HCT116 (cell line): Measurements from ENCODE around the gene PSMD5. TPM values are rescaled to one million over a fixed set of nuclear protein-coding genes. Genes with fewer than 3 reads are reported as not detected.
A peak's percentile ranks its signal among the peaks of the same experiment; 100 is the strongest.

Experiments
- ATAC-seq: fragments of 200-7000 bp; cut with Tn5 transposase; 2 replicates; pipeline ENCODE4 v1.9.1; 2020; ENCODE audit warnings: mild to moderate bottlenecking, moderate library complexity
- BruUV-seq: library from RNA; stranded (reverse); fragments of 400-500 nt; replicated peaks from 2 replicates; lab custom pipeline; 2021; lab: Mats Ljungman, UMichigan
- CTCF ChIA-PET: fragments of 300-600 bp; sonication (Branson Sonifier 250); formaldehyde crosslinking; loops from one replicate; lab custom pipeline; 2021; ENCODE audit warnings: antibody characterized with exemption; lab: Charles Lee
- POLR2A ChIA-PET: fragments of 300-600, 350-600 bp; sonication (Branson Sonifier 250); formaldehyde crosslinking; loops from one replicate; lab custom pipeline; 2021; ENCODE audit warnings: antibody characterized with exemption; lab: Charles Lee
- RAD21 ChIA-PET, 2 experiments: fragments of 300-600 bp; sonication (Branson Sonifier 250); formaldehyde crosslinking; loops; one replicate each; lab custom pipeline; 2023; ENCODE audit warnings: low total read pairs in 2 of 2; ENCODE audit not compliant: uncharacterized antibody in 2 of 2, unreplicated experiment in 2 of 2, low non-redundant PET in 1 of 2; lab: Charles Lee
- DNase-seq: peaks from one replicate; pipeline ENCODE4 v3.0.0-alpha.2; 2010; ENCODE audit warnings: low read depth, low spot score
- H2AFZ ChIP-seq: fragments of 200-600 bp; shearing (Covaris generic), sonication (generic); 2 replicates; pipeline ENCODE4 v1.6.1; 2017; ENCODE audit warnings: low read depth, mixed run types, mixed read lengths, antibody characterized with exemption, low read length; ENCODE audit not compliant: poor library complexity, severe bottlenecking
- H3K27ac ChIP-seq: 2 replicates; pipeline ENCODE4 v1.5.1; 2012; ENCODE audit warnings: low read depth, low read length
- H3K27me3 ChIP-seq: fragments of 200-600 bp; sonication (generic); 2 replicates; pipeline ENCODE4 v1.6.1; 2016; ENCODE audit warnings: mixed run types, low read length, mixed read lengths; ENCODE audit not compliant: insufficient read depth
- H3K36me3 ChIP-seq, 2 experiments: fragments of 200-500 bp in 1 of 2; fragments of 200-600 bp in 1 of 2; sonication (Bioruptor generic) in 1 of 2; sonication (generic) in 1 of 2; 2 replicates each; pipeline versions ENCODE4 v1.5.1 to v1.6.1; 2014 to 2016; ENCODE audit warnings: low read length in 2 of 2, inconsistent platforms in 1 of 2, mixed read lengths in 1 of 2, mixed run types in 1 of 2; ENCODE audit not compliant: insufficient read depth in 2 of 2, control insufficient read depth in 1 of 2
- H3K4me1 ChIP-seq, 2 experiments: fragments of 200-600 bp in 1 of 2; sonication (generic) in 1 of 2; 2 replicates each; pipeline versions ENCODE4 v1.5.1 to v1.6.1; 2012 to 2017; ENCODE audit warnings: low read length in 2 of 2, inconsistent platforms in 1 of 2, mild to moderate bottlenecking in 1 of 2, mixed read lengths in 1 of 2, mixed run types in 1 of 2, moderate library complexity in 1 of 2; ENCODE audit not compliant: insufficient read depth in 2 of 2, control insufficient read depth in 1 of 2
- H3K4me2 ChIP-seq: fragments of 200-600 bp; sonication (generic); 2 replicates; pipeline ENCODE4 v1.6.1; 2017; ENCODE audit warnings: mixed run types, low read length, mixed read lengths
- H3K4me3 ChIP-seq, 2 experiments: fragments of 200-600 bp in 1 of 2; sonication (generic) in 1 of 2; replicated peaks in 1 of 2; 2 replicates each; pipeline ENCODE4 v1.5.1; 2011 to 2016; ENCODE audit warnings: low read length in 2 of 2, control low read depth in 1 of 2, low read depth in 1 of 2, mild to moderate bottlenecking in 1 of 2, mixed read lengths in 1 of 2, mixed run types in 1 of 2
- H3K79me2 ChIP-seq: fragments of 200-600 bp; sonication (generic); 2 replicates; pipeline ENCODE4 v1.6.1; 2017; ENCODE audit warnings: mild to moderate bottlenecking, mixed run types, low read length, moderate library complexity, mixed read lengths; ENCODE audit not compliant: insufficient read depth
- H3K9ac ChIP-seq: fragments of 200-600 bp; sonication (generic); 2 replicates; pipeline ENCODE4 v1.6.1; 2016; ENCODE audit warnings: low read length, mixed read lengths
- H3K9me2 ChIP-seq: fragments of 200-600 bp; sonication (generic), shearing (Covaris generic); 2 replicates; pipeline ENCODE4 v1.6.1; 2017; ENCODE audit warnings: mixed run types, mild to moderate bottlenecking, moderate library complexity; ENCODE audit not compliant: insufficient read depth
- H3K9me3 ChIP-seq, 2 experiments: fragments of 200-500 bp in 1 of 2; fragments of 200-600 bp in 1 of 2; sonication (Bioruptor generic) in 1 of 2; sonication (generic) in 1 of 2; 2 replicates each; pipeline ENCODE4 v1.6.1; 2014 to 2017; ENCODE audit warnings: low read length in 2 of 2, mixed read lengths in 2 of 2, inconsistent platforms in 1 of 2, low read depth in 1 of 2, mild to moderate bottlenecking in 1 of 2, mixed run types in 1 of 2, moderate library complexity in 1 of 2; ENCODE audit not compliant: control insufficient read depth in 1 of 2, insufficient read depth in 1 of 2
- H4K20me1 ChIP-seq: fragments of 200-600 bp; sonication (generic), shearing (Covaris generic); 2 replicates; pipeline ENCODE4 v1.6.1; 2017; ENCODE audit warnings: mixed run types, mild to moderate bottlenecking, moderate library complexity; ENCODE audit not compliant: insufficient read depth
- CBX3 ChIP-seq: IDR thresholded peaks from 2 replicates; pipeline ENCODE4 v1.6.1; 2012; ENCODE audit warnings: low read depth
- CEBPB ChIP-seq: IDR thresholded peaks from 2 replicates; pipeline ENCODE4 v1.6.1; 2012; ENCODE audit warnings: low read depth
- EGR1 ChIP-seq: IDR thresholded peaks from 2 replicates; pipeline ENCODE4 v1.6.1; 2012; ENCODE audit warnings: low read depth
- ELF1 ChIP-seq: IDR thresholded peaks from 2 replicates; pipeline ENCODE4 v1.6.1; 2012; ENCODE audit warnings: low read depth, borderline replicate concordance
- EZH2 ChIP-seq: fragments of 200-600 bp; sonication (generic); IDR thresholded peaks from 2 replicates; pipeline ENCODE4 v1.6.1; 2017; ENCODE audit warnings: antibody characterized with exemption, mixed run types
- EZH2phosphoT487 ChIP-seq: fragments of 200-600 bp; IDR thresholded peaks from 2 replicates; pipeline ENCODE4 v1.6.1; 2018; ENCODE audit warnings: antibody characterized with exemption, borderline replicate concordance
- FOSL1 ChIP-seq: IDR thresholded peaks from 2 replicates; pipeline ENCODE4 v1.6.1; 2012; ENCODE audit warnings: low read depth
- JUND ChIP-seq: IDR thresholded peaks from 2 replicates; pipeline ENCODE4 v1.6.1; 2012
- POLR2AphosphoS5 ChIP-seq: IDR thresholded peaks from 2 replicates; pipeline ENCODE4 v1.6.1; 2011; ENCODE audit warnings: mild to moderate bottlenecking, low read depth, low read length, moderate library complexity
- RAD21 ChIP-seq: IDR thresholded peaks from 2 replicates; pipeline ENCODE4 v1.6.1; 2012; ENCODE audit warnings: low read depth, mild to moderate bottlenecking
- SIN3A ChIP-seq: IDR thresholded peaks from 2 replicates; pipeline ENCODE4 v1.6.1; 2012; ENCODE audit warnings: low read depth
- SP1 ChIP-seq: IDR thresholded peaks from 2 replicates; pipeline ENCODE4 v1.6.1; 2012; ENCODE audit warnings: low read depth
- SRF ChIP-seq: IDR thresholded peaks from 2 replicates; pipeline ENCODE4 v1.6.1; 2012; ENCODE audit warnings: low read depth
- TCF7L2 ChIP-seq: IDR thresholded peaks from 2 replicates; pipeline ENCODE4 v1.7.0; 2011; ENCODE audit warnings: borderline replicate concordance, inconsistent platforms; ENCODE audit not compliant: insufficient read depth, insufficient read length; ENCODE audit errors: extremely low read depth
- YY1 ChIP-seq: IDR thresholded peaks from 2 replicates; pipeline ENCODE4 v1.6.1; 2011; ENCODE audit warnings: low read length, low read depth, moderate library complexity, mild to moderate bottlenecking; ENCODE audit not compliant: insufficient replicate concordance; ENCODE audit errors: extremely low read depth
- intact Hi-C: fragments of 100-400 bp; cut with micrococcal nuclease; formaldehyde crosslinking; loops from 2 replicates; pipeline ENCODE4 v1.10.0; 2022
- total RNA-seq: library from RNA; stranded (reverse); gene quantifications from one replicate; pipeline ENCODE4 v1.2.1, GENCODE V29; 2021; ENCODE audit not compliant: unreplicated experiment
- TF ChIP-seq, protein P1 (sequence below): IDR thresholded peaks from 2 replicates; pipeline ENCODE4 v1.6.1; 2012
- TF ChIP-seq, protein P2 (sequence below): IDR thresholded peaks from 2 replicates; pipeline ENCODE4 v1.6.1; 2011; ENCODE audit warnings: mild to moderate bottlenecking, low read length, moderate library complexity; ENCODE audit not compliant: insufficient replicate concordance; ENCODE audit errors: extremely low read depth
- TF ChIP-seq, protein P3 (sequence below): IDR thresholded peaks from 2 replicates; pipeline ENCODE4 v1.6.1; 2012

Gene PSMD5
- total RNA-seq, 1 experiment from 2014 or later: 64.3 TPM

DNA sequence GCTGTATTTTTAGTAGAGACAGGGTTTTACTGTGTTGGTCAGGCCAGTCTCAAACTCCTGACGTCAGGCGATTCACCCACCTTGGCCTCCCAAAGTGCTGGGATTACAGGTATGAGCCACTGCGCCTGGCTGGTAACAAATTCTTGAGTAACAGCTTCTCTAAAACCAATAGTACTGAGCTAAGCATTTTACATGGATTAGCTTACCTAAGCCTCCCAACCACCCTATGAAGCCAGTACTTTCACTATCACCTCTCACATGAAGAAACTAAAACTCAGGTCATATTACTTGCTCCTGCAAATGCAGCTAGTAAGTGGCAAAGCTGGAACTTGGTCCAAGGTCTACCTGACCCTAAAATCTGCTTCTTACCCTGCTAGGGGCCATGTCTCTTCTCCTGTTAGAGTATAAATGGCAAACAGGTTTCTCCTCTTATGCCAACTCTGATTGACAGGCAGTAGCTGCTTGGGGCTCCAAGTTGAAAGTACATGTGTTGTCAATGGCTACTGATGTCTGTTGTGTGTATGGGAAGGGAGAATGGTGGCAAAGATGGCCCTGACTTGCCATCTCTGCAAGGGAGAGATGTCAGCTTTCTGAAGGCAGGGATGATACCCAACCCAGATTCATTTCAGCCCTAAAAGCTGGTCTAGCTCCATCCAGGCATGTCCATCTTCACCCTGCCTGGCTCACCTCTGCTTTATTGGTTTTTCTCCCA lies 30.2 kb upstream of the PSMD5 start:
- CTCF ChIA-PET: interaction anchor here (0.9 kb wide), 1 partner anchor 69 kb away, joined by 3 read pairs; no protein-coding TSS in a partner anchor
- RAD21 ChIA-PET: no interaction called here
- no peaks in the 10 kb centered on the region for H3K27me3 ChIP-seq
- intact Hi-C loops: no loop called here
- H3K4me3 ChIP-seq: no peak overlapping the region
- H4K20me1 ChIP-seq: no peaks in the 10 kb centered on the region
- peaks cover 45 to 63% of the 10 kb centered on the region in 2 experiments for H3K4me1 ChIP-seq
- H3K36me3 ChIP-seq: peaks cover 0 to 19% of the 10 kb centered on the region in 2 experiments; a peak in 1 of 4 replicates
- DNase-seq (no peak), ATAC-seq (no peak)
- peak overlapping the region; percentile 97 for H3K4me2 ChIP-seq
- no peaks in the 10 kb centered on the region for H3K9me3 ChIP-seq
- peaks cover 19% of the 10 kb centered on the region for H3K79me2 ChIP-seq
- POLR2A ChIA-PET: interaction anchor here (0.8 to 1.1 kb wide), 2 partner anchors 29 to 59 kb away, joined by 3 read pairs; no protein-coding TSS in a partner anchor
- no peaks in the 10 kb centered on the region for H3K9me2 ChIP-seq
- TF ChIP-seq EZH2: no peak
- TF ChIP-seq EGR1: no peak
- TF ChIP-seq CEBPB: no peak
- TF ChIP-seq FOSL1: no peak
- H3K27ac ChIP-seq: peak overlapping the region; percentile 89
- no peak overlapping the region for H2AFZ ChIP-seq
- no TSS peak for BruUV-seq
- H3K9ac ChIP-seq: peak overlapping the region; percentile 26

DNA sequence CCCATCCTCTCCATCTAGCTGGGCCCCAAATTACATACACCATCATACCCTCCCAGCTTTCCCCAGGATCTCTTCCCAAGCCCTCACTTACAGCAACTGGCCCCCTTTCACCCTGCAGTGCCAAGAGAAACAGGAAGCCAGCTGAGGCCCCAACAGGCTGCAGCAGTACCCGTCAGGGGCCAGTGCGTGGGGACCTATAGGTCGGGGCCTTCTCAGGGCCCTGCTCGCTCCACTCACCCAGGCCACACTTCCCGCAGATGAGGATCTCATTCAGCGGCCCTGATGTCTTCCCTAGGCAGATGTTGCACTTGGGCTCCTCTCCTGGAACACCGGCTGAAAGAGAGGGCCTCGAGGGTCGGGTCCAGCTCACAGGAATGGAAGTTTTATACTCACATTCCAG lies 27.5 kb upstream of the PSMD5 start:
- Histone ChIP-seq H4K20me1 (no peaks in the 10 kb centered on the region), H3K9me3 (no peaks in the 10 kb centered on the region), H3K27me3 (no peaks in the 10 kb centered on the region), H3K36me3 (peaks cover 0 to 28% of the 10 kb centered on the region in 2 experiments; a peak in 1 of 4 replicates), H3K4me3 (no peak overlapping the region), H3K4me2 (no peak overlapping the region), H3K9me2 (no peaks in the 10 kb centered on the region), H3K27ac (peak overlapping the region; percentile 54; the same call in 1 of the 2 replicates), H3K79me2 (peaks cover 11% of the 10 kb centered on the region), H2AFZ (no peak overlapping the region), H3K4me1 (peaks cover 36 to 47% of the 10 kb centered on the region in 2 experiments), H3K9ac (no peak overlapping the region)
- no peak for ATAC-seq
- no TSS peak for BruUV-seq
- ChIA-PET RAD21 (no interaction called here), CTCF (interaction anchor here (1.1 kb wide), 1 partner anchor 67 kb away, joined by 3 read pairs; no protein-coding TSS in a partner anchor), POLR2A (no interaction called here)
- intact Hi-C loops: no loop called here
- no peak for DNase-seq
- no peak for TF ChIP-seq YY1
- TF ChIP-seq RAD21: no peak
- no peak for TF ChIP-seq EZH2
- TF ChIP-seq ELF1: no peak
- no peak for TF ChIP-seq TCF7L2
- no peak for TF ChIP-seq POLR2AphosphoS5
- TF ChIP-seq SIN3A: no peak
- no peak for TF ChIP-seq SP1
- no peak for TF ChIP-seq EZH2phosphoT487
- no peak for TF ChIP-seq CBX3
- TF ChIP-seq, protein P1, sequence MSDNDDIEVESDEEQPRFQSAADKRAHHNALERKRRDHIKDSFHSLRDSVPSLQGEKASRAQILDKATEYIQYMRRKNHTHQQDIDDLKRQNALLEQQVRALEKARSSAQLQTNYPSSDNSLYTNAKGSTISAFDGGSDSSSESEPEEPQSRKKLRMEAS: no peak
- TF ChIP-seq, protein P2, sequence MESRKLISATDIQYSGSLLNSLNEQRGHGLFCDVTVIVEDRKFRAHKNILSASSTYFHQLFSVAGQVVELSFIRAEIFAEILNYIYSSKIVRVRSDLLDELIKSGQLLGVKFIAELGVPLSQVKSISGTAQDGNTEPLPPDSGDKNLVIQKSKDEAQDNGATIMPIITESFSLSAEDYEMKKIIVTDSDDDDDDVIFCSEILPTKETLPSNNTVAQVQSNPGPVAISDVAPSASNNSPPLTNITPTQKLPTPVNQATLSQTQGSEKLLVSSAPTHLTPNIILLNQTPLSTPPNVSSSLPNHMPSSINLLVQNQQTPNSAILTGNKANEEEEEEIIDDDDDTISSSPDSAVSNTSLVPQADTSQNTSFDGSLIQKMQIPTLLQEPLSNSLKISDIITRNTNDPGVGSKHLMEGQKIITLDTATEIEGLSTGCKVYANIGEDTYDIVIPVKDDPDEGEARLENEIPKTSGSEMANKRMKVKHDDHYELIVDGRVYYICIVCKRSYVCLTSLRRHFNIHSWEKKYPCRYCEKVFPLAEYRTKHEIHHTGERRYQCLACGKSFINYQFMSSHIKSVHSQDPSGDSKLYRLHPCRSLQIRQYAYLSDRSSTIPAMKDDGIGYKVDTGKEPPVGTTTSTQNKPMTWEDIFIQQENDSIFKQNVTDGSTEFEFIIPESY: no peak
- TF ChIP-seq JUND: no peak
- TF ChIP-seq CEBPB: no peak
- TF ChIP-seq SRF: no peak
- no peak for TF ChIP-seq EGR1
- TF ChIP-seq, protein P3, sequence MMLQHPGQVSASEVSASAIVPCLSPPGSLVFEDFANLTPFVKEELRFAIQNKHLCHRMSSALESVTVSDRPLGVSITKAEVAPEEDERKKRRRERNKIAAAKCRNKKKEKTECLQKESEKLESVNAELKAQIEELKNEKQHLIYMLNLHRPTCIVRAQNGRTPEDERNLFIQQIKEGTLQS: no peak
